H9 (cell line): ENCODE results near the gene AGMAT. TPM values are rescaled to one million over a fixed set of nuclear protein-coding genes. Genes with fewer than 3 reads are reported as not detected.

ENCODE experiments used
- DNase-seq: peaks from one replicate; pipeline ENCODE4 v3.0.0-alpha.2; 2017
- H2AFZ ChIP-seq: one replicate; pipeline ENCODE4 v1.6.1; 2013; ENCODE audit warnings: mild to moderate bottlenecking, low read length, control low read depth, moderate library complexity
- H2AK5ac ChIP-seq: 2 replicates; pipeline ENCODE4 v1.6.1; 2013; ENCODE audit warnings: low read length, control low read depth, mixed read lengths; ENCODE audit not compliant: insufficient read length
- H2BK120ac ChIP-seq: one replicate; pipeline ENCODE4 v1.6.1; 2013; ENCODE audit warnings: low read depth, mild to moderate bottlenecking, low read length, control low read depth, inconsistent platforms; ENCODE audit not compliant: poor library complexity, severe bottlenecking
- H2BK12ac ChIP-seq: 2 replicates; pipeline ENCODE4 v1.6.1; 2013; ENCODE audit warnings: low read length, control low read depth, mixed read lengths, low read depth; ENCODE audit not compliant: insufficient read length
- H2BK15ac ChIP-seq: 2 replicates; pipeline ENCODE4 v1.6.1; 2013; ENCODE audit warnings: low read depth, low read length, control low read depth
- H2BK20ac ChIP-seq: one replicate; pipeline ENCODE4 v1.6.1; 2013; ENCODE audit warnings: low read depth, mild to moderate bottlenecking, low read length, control low read depth, inconsistent platforms; ENCODE audit not compliant: poor library complexity, severe bottlenecking
- H2BK5ac ChIP-seq: 2 replicates; pipeline ENCODE4 v1.6.1; 2013; ENCODE audit warnings: low read length, control low read depth, mixed read lengths; ENCODE audit not compliant: insufficient read length
- H3K14ac ChIP-seq: 2 replicates; pipeline ENCODE4 v1.6.1; 2013; ENCODE audit warnings: low read length, control low read depth; ENCODE audit not compliant: insufficient read depth
- H3K18ac ChIP-seq: 2 replicates; pipeline ENCODE4 v1.6.1; 2013; ENCODE audit warnings: low read depth, mild to moderate bottlenecking, mixed read lengths, low read length, control low read depth; ENCODE audit not compliant: insufficient read length
- H3K23ac ChIP-seq: 2 replicates; pipeline ENCODE4 v1.6.1; 2013; ENCODE audit warnings: low read length, control low read depth, mixed read lengths, low read depth; ENCODE audit not compliant: insufficient read length
- H3K23me2 ChIP-seq: 2 replicates; pipeline ENCODE4 v1.6.1; 2013; ENCODE audit warnings: low read depth, mild to moderate bottlenecking, mixed read lengths, low read length, control low read depth; ENCODE audit not compliant: insufficient read length, poor library complexity, severe bottlenecking
- H3K27ac ChIP-seq: 2 replicates; pipeline ENCODE4 v1.5.1; 2013; ENCODE audit warnings: low read length, control low read depth, mixed read lengths, low read depth; ENCODE audit not compliant: insufficient read length
- H3K27me3 ChIP-seq: 2 replicates; pipeline ENCODE4 v1.6.1; 2013; ENCODE audit warnings: low read length, control low read depth, inconsistent platforms; ENCODE audit not compliant: insufficient read depth
- H3K4ac ChIP-seq: 2 replicates; pipeline ENCODE4 v1.6.1; 2013; ENCODE audit warnings: low read depth, mild to moderate bottlenecking, control low read depth, inconsistent platforms, low read length, moderate library complexity
- H3K4me1 ChIP-seq: 2 replicates; pipeline ENCODE4 v1.6.1; 2013; ENCODE audit warnings: low read length, control low read depth, inconsistent platforms; ENCODE audit not compliant: insufficient read depth
- H3K4me2 ChIP-seq: 2 replicates; pipeline ENCODE4 v1.6.1; 2013; ENCODE audit warnings: low read length, control low read depth, mixed read lengths; ENCODE audit not compliant: insufficient read length, insufficient read depth
- H3K56ac ChIP-seq: 2 replicates; pipeline ENCODE4 v1.6.1; 2013; ENCODE audit warnings: low read depth, mild to moderate bottlenecking, mixed read lengths, low read length, control low read depth; ENCODE audit not compliant: insufficient read length
- H3K79me1 ChIP-seq: 2 replicates; pipeline ENCODE4 v1.6.1; 2013; ENCODE audit warnings: low read depth, mild to moderate bottlenecking, moderate library complexity, low read length, control low read depth, inconsistent platforms; ENCODE audit not compliant: insufficient read depth, poor library complexity, severe bottlenecking
- H3K79me2 ChIP-seq: 2 replicates; pipeline ENCODE4 v1.6.1; 2013; ENCODE audit warnings: low read length, control low read depth, inconsistent platforms; ENCODE audit not compliant: insufficient read depth
- H3K9ac ChIP-seq: 2 replicates; pipeline ENCODE4 v1.6.1; 2013; ENCODE audit warnings: low read length, control low read depth, mixed read lengths; ENCODE audit not compliant: insufficient read length; ENCODE audit errors: extremely low read depth
- H3K9me3 ChIP-seq: one replicate; pipeline ENCODE4 v1.6.1; 2013; ENCODE audit warnings: low read depth, low read length, inconsistent platforms; ENCODE audit not compliant: control insufficient read depth
- H3T11ph ChIP-seq: one replicate; pipeline ENCODE4 v1.6.1; 2013; ENCODE audit warnings: mild to moderate bottlenecking, low read length, control low read depth, inconsistent platforms
- H4K20me1 ChIP-seq: one replicate; pipeline ENCODE4 v1.6.1; 2013; ENCODE audit not compliant: control insufficient read depth, insufficient read length, insufficient read depth
- H4K5ac ChIP-seq: 2 replicates; pipeline ENCODE4 v1.6.1; 2013; ENCODE audit warnings: low read depth, mild to moderate bottlenecking, mixed read lengths, low read length, control low read depth; ENCODE audit not compliant: insufficient read length
- H4K8ac ChIP-seq: replicated peaks from 2 replicates; pipeline ENCODE4 v1.6.1; 2013; ENCODE audit warnings: low read length, control low read depth, mixed read lengths, low read depth; ENCODE audit not compliant: insufficient read length
- H4K91ac ChIP-seq: 2 replicates; pipeline ENCODE4 v1.6.1; 2013; ENCODE audit warnings: low read depth, mild to moderate bottlenecking, moderate library complexity, mixed read lengths, low read length, control low read depth; ENCODE audit not compliant: insufficient read length
- H3K27ac Mint-ChIP-seq, 3 experiments: 2 replicates in 2 of 3; 3 replicates in 1 of 3; pipeline ENCODE4 v1.8.0; 2020 to 2021; ENCODE audit warnings: mixed read lengths in 3 of 3, mild to moderate bottlenecking in 1 of 3, moderate library complexity in 1 of 3
- H3K27me3 Mint-ChIP-seq: 2 replicates; pipeline ENCODE4 v1.8.0; 2021; ENCODE audit warnings: low read depth, mild to moderate bottlenecking, moderate library complexity, mixed read lengths
- H3K36me3 Mint-ChIP-seq, 3 experiments: 2 replicates in 2 of 3; 3 replicates in 1 of 3; pipeline ENCODE4 v1.8.0; 2020 to 2021; ENCODE audit warnings: low read depth in 3 of 3, mixed read lengths in 3 of 3; ENCODE audit not compliant: insufficient read depth in 1 of 3
- H3K4me1 Mint-ChIP-seq, 2 experiments: 2 replicates each; pipeline ENCODE4 v1.8.0; 2020; ENCODE audit warnings: mixed read lengths in 2 of 2
- H3K4me3 Mint-ChIP-seq, 2 experiments: 2 replicates in 1 of 2; 3 replicates in 1 of 2; pipeline ENCODE4 v1.8.0; 2020 to 2021; ENCODE audit warnings: mild to moderate bottlenecking in 2 of 2, mixed read lengths in 2 of 2, moderate library complexity in 1 of 2
- H3K9me3 Mint-ChIP-seq, 2 experiments: 2 replicates in 1 of 2; 3 replicates in 1 of 2; pipeline ENCODE4 v1.8.0; 2020; ENCODE audit warnings: mild to moderate bottlenecking in 2 of 2, mixed read lengths in 2 of 2, moderate library complexity in 1 of 2
- WGBS: extraction: QIAGEN DNeasy Blood & Tissue Kit; methylation state at CpG from one replicate; pipeline ENCODE4 v1.1.7; 2013; ENCODE audit warnings: missing lambda C conversion rate, low lambda C conversion rate, mixed read lengths; ENCODE audit not compliant: insufficient read length; ENCODE audit errors: extremely low coverage; 5-methylcytosine and 5-hydroxymethylcytosine counted together
- total RNA-seq: library from RNA; stranded (reverse); gene quantifications from 2 replicates; pipeline ENCODE4 v1.2.1, GENCODE V29; 2021
- TF ChIP-seq, protein P1 (sequence below): fragments of 200-600 bp; sonication (generic); conservative IDR thresholded peaks from 3 replicates; pipeline ENCODE4 v1.8.0; 2021; ENCODE audit warnings: antibody characterized with exemption, mild to moderate bottlenecking

AGMAT gene
- total RNA-seq, 1 experiment from 2014 or later: 4.0 TPM

DNA sequence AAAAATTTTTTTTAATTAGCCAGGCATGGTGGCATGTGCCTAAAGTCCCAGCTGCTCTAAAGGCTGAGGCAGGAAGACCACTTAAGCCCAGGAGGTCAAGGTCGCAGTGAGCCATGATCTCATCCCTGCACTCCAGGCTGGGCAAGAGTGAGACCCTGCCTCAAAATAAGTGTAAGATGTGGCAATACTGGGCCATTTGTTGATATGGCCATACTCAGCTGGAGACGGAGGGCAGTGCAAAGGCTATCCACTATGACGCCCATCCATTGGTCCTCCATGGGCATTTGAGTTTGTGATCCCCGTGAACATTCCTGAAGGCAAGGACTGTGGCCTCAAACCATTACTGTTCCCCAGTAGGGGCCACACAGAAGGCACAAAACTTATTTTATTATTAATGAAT lies 62.3 kb downstream of the AGMAT start:
- Histone ChIP-seq H3K4me1 (peaks cover 3% of the 10 kb centered on the region; the same call in 1 of the 2 replicates), H3K9ac (no peak overlapping the region), H3K23ac (no peak overlapping the region), H3T11ph (no peak overlapping the region), H3K9me3 (no peaks in the 10 kb centered on the region), H3K14ac (no peak overlapping the region), H4K20me1 (no peaks in the 10 kb centered on the region), H3K23me2 (peaks cover 8% of the 10 kb centered on the region), H3K18ac (no peak overlapping the region), H3K4ac (no peak overlapping the region), H2BK15ac (no peak overlapping the region), H4K91ac (no peak overlapping the region), H2AFZ (no peak overlapping the region), H3K4me2 (no peak overlapping the region), H2AK5ac (no peak overlapping the region), H3K27ac (no peak overlapping the region), H4K5ac (no peak overlapping the region), H2BK12ac (no peak overlapping the region), H2BK120ac (no peak overlapping the region), H3K79me1 (no peaks in the 10 kb centered on the region), H2BK20ac (no peak overlapping the region), H3K27me3 (no peaks in the 10 kb centered on the region), H3K79me2 (no peaks in the 10 kb centered on the region), H3K56ac (no peak overlapping the region), H2BK5ac (no peak overlapping the region), H4K8ac (no peak overlapping the region)
- Mint-ChIP-seq H3K4me1 (peaks cover 23 to 37% of the 10 kb centered on the region in 2 experiments), H3K9me3 (no peaks in the 10 kb centered on the region), H3K27me3 (no peaks in the 10 kb centered on the region), H3K36me3 (peaks cover 2 to 16% (median 6%) of the 10 kb centered on the region in 3 experiments; a peak in 5 of 7 replicates), H3K4me3 (peak overlapping the region; percentile 92 to 95; a peak in 3 of 5 replicates), H3K27ac (no peak overlapping the region)
- no CpG with 5 or more reads among the region's 4 CpGs for WGBS
- TF ChIP-seq, protein P1, sequence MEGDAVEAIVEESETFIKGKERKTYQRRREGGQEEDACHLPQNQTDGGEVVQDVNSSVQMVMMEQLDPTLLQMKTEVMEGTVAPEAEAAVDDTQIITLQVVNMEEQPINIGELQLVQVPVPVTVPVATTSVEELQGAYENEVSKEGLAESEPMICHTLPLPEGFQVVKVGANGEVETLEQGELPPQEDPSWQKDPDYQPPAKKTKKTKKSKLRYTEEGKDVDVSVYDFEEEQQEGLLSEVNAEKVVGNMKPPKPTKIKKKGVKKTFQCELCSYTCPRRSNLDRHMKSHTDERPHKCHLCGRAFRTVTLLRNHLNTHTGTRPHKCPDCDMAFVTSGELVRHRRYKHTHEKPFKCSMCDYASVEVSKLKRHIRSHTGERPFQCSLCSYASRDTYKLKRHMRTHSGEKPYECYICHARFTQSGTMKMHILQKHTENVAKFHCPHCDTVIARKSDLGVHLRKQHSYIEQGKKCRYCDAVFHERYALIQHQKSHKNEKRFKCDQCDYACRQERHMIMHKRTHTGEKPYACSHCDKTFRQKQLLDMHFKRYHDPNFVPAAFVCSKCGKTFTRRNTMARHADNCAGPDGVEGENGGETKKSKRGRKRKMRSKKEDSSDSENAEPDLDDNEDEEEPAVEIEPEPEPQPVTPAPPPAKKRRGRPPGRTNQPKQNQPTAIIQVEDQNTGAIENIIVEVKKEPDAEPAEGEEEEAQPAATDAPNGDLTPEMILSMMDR: no peak
- no peak for DNase-seq

Other genes with a start within 250 kb of the AGMAT start
- gene EFHD2, start 175.2 kb downstream of the AGMAT start, total RNA-seq: 16.5 and 16.6 TPM in 2 replicates
- not detected in 2 replicates for gene CTRC, start 146.6 kb downstream of the AGMAT start, total RNA-seq
- gene CELA2A, start 128.3 kb downstream of the AGMAT start, total RNA-seq: not detected in 2 replicates
- not detected in 2 replicates for gene CELA2B, start 108.9 kb downstream of the AGMAT start, total RNA-seq
- gene CASP9, start 60.8 kb downstream of the AGMAT start, total RNA-seq: 15.9 and 17.2 TPM in 2 replicates
- 20.7 and 22.1 TPM in 2 replicates for gene DNAJC16, start 58.2 kb downstream of the AGMAT start, total RNA-seq
- 45.0 and 51.0 TPM in 2 replicates for gene DDI2, start 32.4 kb upstream of the AGMAT start, total RNA-seq
- 45.9 and 50.4 TPM in 2 replicates for gene PLEKHM2, start 99.3 kb upstream of the AGMAT start, total RNA-seq
- 0.94 and 1.5 TPM in 2 replicates for gene SLC25A34, start 151.2 kb upstream of the AGMAT start, total RNA-seq
- 1.0 and 1.4 TPM in 2 replicates for gene TMEM82, start 157.4 kb upstream of the AGMAT start, total RNA-seq
- 64.7 and 66.8 TPM in 2 replicates for gene FBLIM1, start 173.7 kb upstream of the AGMAT start, total RNA-seq
- 2.0 and 2.6 TPM in 2 replicates for gene UQCRHL, start 222.6 kb upstream of the AGMAT start, total RNA-seq